ENCODE results near the gene AARS2.
"Not testable (repeated sequence)": the region's sequence is repeated elsewhere in the genome, so short reads cannot be mapped to it uniquely, and the experiment has no call there.

AARS2 gene

GRCh38 chr6:44312901-44313788, at the start of gene AARS2:
TSS of gene AARS2 (minus strand) at chr6:44313347. CDS start at chr6:44313323, 24 bp downstream.
- peak; percentile 99 for TF ChIP-seq CTCF (conservative IDR thresholded peaks at IDR 0.05)
- peak; percentile 38; the same call in 1 of the 2 replicates for TF ChIP-seq ZFX (IDR thresholded peaks at IDR 0.05)
- peak within 1 kb of the TSS; percentile 81 for H3K27ac ChIP-seq

GRCh38 chr6:44361947-44362346, 48.8 kb upstream of the AARS2 start:
- H3K27ac ChIP-seq: no peak overlapping the region
- TF ChIP-seq CTCF (conservative IDR thresholded peaks at IDR 0.05): no peak
- TF ChIP-seq ZFX (IDR thresholded peaks at IDR 0.05): no peak

GRCh38 chr6:44359973-44360372, 46.8 kb upstream of the AARS2 start:
- TF ChIP-seq CTCF (conservative IDR thresholded peaks at IDR 0.05) (no peak), ZFX (IDR thresholded peaks at IDR 0.05) (no peak)
- no peak overlapping the region for H3K27ac ChIP-seq

- TF ChIP-seq ZFX (IDR thresholded peaks at IDR 0.05) (no peak), CTCF (conservative IDR thresholded peaks at IDR 0.05) (no peak)
Observed at GRCh38 chr6:44356487-44356886, 43.3 kb upstream of the AARS2 start.

GRCh38 chr6:44355640-44356039, 42.5 kb upstream of the AARS2 start:
- no peak for TF ChIP-seq CTCF (conservative IDR thresholded peaks at IDR 0.05)
- no peak for TF ChIP-seq ZFX (IDR thresholded peaks at IDR 0.05)
- no peak overlapping the region for H3K27ac ChIP-seq

More at GRCh38 chr6:44356487-44356886, 43.3 kb upstream of the AARS2 start:
- H3K27ac ChIP-seq: no peak overlapping the region

GRCh38 chr6:44353336-44353735, 40.2 kb upstream of the AARS2 start:
- TF ChIP-seq ZFX (IDR thresholded peaks at IDR 0.05) (no peak), CTCF (conservative IDR thresholded peaks at IDR 0.05) (no peak)
- no peak overlapping the region for H3K27ac ChIP-seq

GRCh38 chr6:44352259-44352658, 39.1 kb upstream of the AARS2 start:
- H3K27ac ChIP-seq: no peak overlapping the region
- no peak for TF ChIP-seq ZFX (IDR thresholded peaks at IDR 0.05)
- TF ChIP-seq CTCF (conservative IDR thresholded peaks at IDR 0.05): no peak

- H3K27ac ChIP-seq: not testable (repeated sequence)
Observed at GRCh38 chr6:44350650-44350994, 37.5 kb upstream of the AARS2 start.
